Upper lobe of left lung (tissue), 4 donors: ENCODE results near the gene KCNQ1OT1.

Source experiments
- CTCF ChIP-seq, 6 experiments: fragments of 450-650 bp in 4 of 6; fragments of 200-600 bp in 2 of 6; sonication (generic) in 2 of 6; IDR thresholded peaks; one replicate each; pipeline ENCODE4 v1.5.1; 2016 to 2019; ENCODE audit warnings: antibody characterized with exemption in 6 of 6
- POLR2A ChIP-seq, 4 donors: fragments of 450-650 bp; IDR thresholded peaks; one replicate each; pipeline ENCODE4 v1.5.1; 2016 to 2017; ENCODE audit warnings: antibody characterized with exemption in 4 of 4, mild to moderate bottlenecking in 2 of 4

GRCh38 chr11:2564588-2565425 lies 135.0 kb downstream of the KCNQ1OT1 start:
- TF ChIP-seq CTCF (IDR thresholded peaks at IDR 0.05) (no peak), POLR2A (IDR thresholded peaks at IDR 0.05) (no peak)
